KMS-11 (cell line): ENCODE results near the gene HPCAL1.
"Not testable (repeated sequence)": the region's sequence is repeated elsewhere in the genome, so short reads cannot be mapped to it uniquely, and the experiment has no call there.

Source experiments
- H2AFZ ChIP-seq: fragments of 200-600 bp; sonication (generic); 2 replicates; pipeline ENCODE4 v1.6.1; 2016; ENCODE audit warnings: antibody characterized with exemption, mixed run types, low read depth
- H3K27ac ChIP-seq: fragments of 200-600 bp; sonication (generic); 2 replicates; pipeline ENCODE4 v1.6.1; 2016; ENCODE audit warnings: mild to moderate bottlenecking, mixed run types
- H3K27me3 ChIP-seq: fragments of 200-600 bp; sonication (generic); 2 replicates; pipeline ENCODE4 v1.6.1; 2017; ENCODE audit warnings: mild to moderate bottlenecking, low read depth, mixed run types, moderate library complexity; ENCODE audit not compliant: insufficient read depth
- H3K36me3 ChIP-seq: fragments of 200-600 bp; sonication (generic); 2 replicates; pipeline ENCODE4 v1.6.1; 2017; ENCODE audit warnings: mild to moderate bottlenecking, mixed run types; ENCODE audit not compliant: insufficient read depth
- H3K4me1 ChIP-seq: fragments of 200-600 bp; sonication (generic); 2 replicates; pipeline ENCODE4 v1.6.1; 2016; ENCODE audit warnings: mild to moderate bottlenecking, low read depth, mixed run types; ENCODE audit not compliant: poor library complexity, severe bottlenecking
- H3K4me2 ChIP-seq: fragments of 200-600 bp; sonication (generic); 2 replicates; pipeline ENCODE4 v1.7.0; 2016; ENCODE audit warnings: mild to moderate bottlenecking, mixed run types
- H3K4me3 ChIP-seq: fragments of 200-600 bp; sonication (generic); IDR thresholded peaks from 2 replicates; pipeline ENCODE4 v1.6.1; 2017; ENCODE audit warnings: low read depth, low read length, mixed read lengths; ENCODE audit not compliant: insufficient read depth
- H3K79me2 ChIP-seq: fragments of 200-600 bp; sonication (generic); 2 replicates; pipeline ENCODE4 v1.6.1; 2016; ENCODE audit warnings: low read depth, mixed run types; ENCODE audit not compliant: insufficient read depth
- H3K9ac ChIP-seq: fragments of 200-600 bp; sonication (generic); 2 replicates; pipeline ENCODE4 v1.6.1; 2016; ENCODE audit warnings: mild to moderate bottlenecking, mixed run types
- H4K20me1 ChIP-seq: fragments of 200-600 bp; sonication (generic); 2 replicates; pipeline ENCODE4 v1.6.1; 2016; ENCODE audit warnings: mild to moderate bottlenecking, mixed run types; ENCODE audit not compliant: insufficient read depth
- TF ChIP-seq, protein P1 (sequence below): fragments of 200-600 bp; sonication (generic); conservative IDR thresholded peaks from 2 replicates; pipeline ENCODE4 v1.6.1; 2017; ENCODE audit warnings: low read depth, mild to moderate bottlenecking, antibody characterized with exemption, low read length, moderate library complexity, mixed read lengths

Gene HPCAL1

DNA sequence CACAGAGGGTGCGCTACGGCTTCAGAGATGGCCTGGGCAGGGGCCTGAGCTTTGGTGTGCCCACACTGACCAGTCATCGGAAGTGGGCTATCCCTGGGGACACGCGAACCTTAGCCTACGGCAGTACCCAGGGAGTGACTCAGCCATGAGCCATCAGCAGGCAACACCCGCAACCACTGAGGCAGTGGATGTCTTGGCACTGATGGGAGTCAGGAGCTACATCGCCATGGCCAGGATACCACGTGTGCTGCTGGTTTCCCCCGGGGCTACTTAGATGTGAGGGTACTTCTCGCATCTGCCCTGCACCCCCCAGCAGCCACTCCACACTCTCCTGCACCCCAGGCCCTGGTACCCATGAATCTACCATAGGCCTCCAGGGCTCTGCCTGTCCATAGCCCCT, 12.8 kb upstream of the HPCAL1 start:
- H3K36me3 ChIP-seq = no peaks in the 10 kb centered on the region
- no peaks in the 10 kb centered on the region for H4K20me1 ChIP-seq
- H3K4me2 ChIP-seq = no peak overlapping the region
- H3K4me1 ChIP-seq = no peaks in the 10 kb centered on the region
- TF ChIP-seq, protein P1, sequence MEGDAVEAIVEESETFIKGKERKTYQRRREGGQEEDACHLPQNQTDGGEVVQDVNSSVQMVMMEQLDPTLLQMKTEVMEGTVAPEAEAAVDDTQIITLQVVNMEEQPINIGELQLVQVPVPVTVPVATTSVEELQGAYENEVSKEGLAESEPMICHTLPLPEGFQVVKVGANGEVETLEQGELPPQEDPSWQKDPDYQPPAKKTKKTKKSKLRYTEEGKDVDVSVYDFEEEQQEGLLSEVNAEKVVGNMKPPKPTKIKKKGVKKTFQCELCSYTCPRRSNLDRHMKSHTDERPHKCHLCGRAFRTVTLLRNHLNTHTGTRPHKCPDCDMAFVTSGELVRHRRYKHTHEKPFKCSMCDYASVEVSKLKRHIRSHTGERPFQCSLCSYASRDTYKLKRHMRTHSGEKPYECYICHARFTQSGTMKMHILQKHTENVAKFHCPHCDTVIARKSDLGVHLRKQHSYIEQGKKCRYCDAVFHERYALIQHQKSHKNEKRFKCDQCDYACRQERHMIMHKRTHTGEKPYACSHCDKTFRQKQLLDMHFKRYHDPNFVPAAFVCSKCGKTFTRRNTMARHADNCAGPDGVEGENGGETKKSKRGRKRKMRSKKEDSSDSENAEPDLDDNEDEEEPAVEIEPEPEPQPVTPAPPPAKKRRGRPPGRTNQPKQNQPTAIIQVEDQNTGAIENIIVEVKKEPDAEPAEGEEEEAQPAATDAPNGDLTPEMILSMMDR = no peak
- no peaks in the 10 kb centered on the region for H3K79me2 ChIP-seq
- H2AFZ ChIP-seq = no peak overlapping the region
- no peaks in the 10 kb centered on the region for H3K27me3 ChIP-seq
- no peak overlapping the region for H3K9ac ChIP-seq
- no peak overlapping the region for H3K27ac ChIP-seq
- H3K4me3 ChIP-seq = no peak overlapping the region

DNA sequence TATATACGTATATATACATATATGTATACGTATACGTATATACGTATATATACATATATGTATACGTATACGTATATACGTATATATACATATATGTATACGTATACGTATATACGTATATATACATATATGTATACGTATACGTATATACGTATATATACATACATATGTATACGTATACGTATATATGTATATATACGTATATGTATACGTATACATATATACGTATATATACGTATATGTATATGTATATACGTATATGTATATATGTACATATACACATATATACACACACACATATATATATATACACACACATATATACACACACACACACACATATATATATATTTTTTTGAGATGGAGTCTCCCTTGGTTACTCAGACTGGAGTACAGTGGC, 11.3 kb upstream of the HPCAL1 start:
- not testable (repeated sequence) for H3K4me1 ChIP-seq, H3K4me3 ChIP-seq, H3K36me3 ChIP-seq, H3K27me3 ChIP-seq, H3K9ac ChIP-seq, H3K27ac ChIP-seq, H3K79me2 ChIP-seq, H4K20me1 ChIP-seq, H2AFZ ChIP-seq, H3K4me2 ChIP-seq

DNA sequence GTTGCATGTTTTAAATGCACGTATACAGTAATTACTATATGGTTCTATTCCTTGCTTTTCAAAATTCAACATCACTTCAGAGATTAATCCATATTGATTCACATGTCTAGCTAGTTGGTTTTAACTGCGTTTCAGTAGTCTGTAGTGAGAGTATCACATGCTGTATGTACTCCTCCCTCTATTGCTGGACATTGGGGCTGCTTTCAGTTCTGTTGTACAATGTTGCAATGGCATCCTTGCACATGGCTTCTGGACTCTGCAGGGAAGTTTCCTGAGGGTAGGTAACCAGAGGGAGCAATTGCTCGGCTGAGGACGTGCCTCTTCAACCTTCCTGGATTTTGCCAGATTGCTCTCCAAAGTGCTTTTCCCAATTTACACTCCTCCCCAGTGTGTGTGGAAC, 10.7 kb upstream of the HPCAL1 start:
- H3K4me3 ChIP-seq = no peak overlapping the region
- no peak overlapping the region for H2AFZ ChIP-seq
- no peaks in the 10 kb centered on the region for H3K79me2 ChIP-seq
- H3K36me3 ChIP-seq = no peaks in the 10 kb centered on the region
- H3K27me3 ChIP-seq = no peaks in the 10 kb centered on the region
- TF ChIP-seq, protein P1 = no peak
- H3K4me1 ChIP-seq = no peaks in the 10 kb centered on the region
- no peak overlapping the region for H3K27ac ChIP-seq
- no peak overlapping the region for H3K9ac ChIP-seq
- H4K20me1 ChIP-seq = no peaks in the 10 kb centered on the region
- no peak overlapping the region for H3K4me2 ChIP-seq

DNA sequence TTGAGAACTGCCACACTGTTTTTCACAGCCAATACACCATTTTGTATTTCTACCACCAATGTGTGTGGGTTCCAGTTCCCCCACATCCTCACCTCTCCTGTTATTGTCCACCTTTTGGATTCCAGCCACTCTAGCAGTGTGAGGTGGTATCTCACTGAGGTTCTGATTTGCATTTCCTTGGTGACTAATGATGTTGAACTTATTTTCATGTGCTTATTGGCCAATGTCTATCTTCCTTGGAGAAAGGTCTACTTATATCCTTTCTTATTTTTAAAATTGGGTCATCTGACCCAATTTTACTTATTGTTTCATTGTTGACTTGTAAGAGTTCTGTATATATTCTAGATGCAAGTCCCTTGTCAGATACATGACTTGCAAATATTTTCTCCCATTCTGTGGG, 9.1 kb upstream of the HPCAL1 start:
- no peak overlapping the region for H3K9ac ChIP-seq
- H3K79me2 ChIP-seq = no peaks in the 10 kb centered on the region
- H3K4me2 ChIP-seq = no peak overlapping the region
- no peak overlapping the region for H2AFZ ChIP-seq
- H4K20me1 ChIP-seq = no peaks in the 10 kb centered on the region
- TF ChIP-seq, protein P1 = no peak
- no peaks in the 10 kb centered on the region for H3K36me3 ChIP-seq
- H3K27ac ChIP-seq = no peak overlapping the region
- H3K4me3 ChIP-seq = no peak overlapping the region
- H3K4me1 ChIP-seq = no peaks in the 10 kb centered on the region
- no peaks in the 10 kb centered on the region for H3K27me3 ChIP-seq

DNA sequence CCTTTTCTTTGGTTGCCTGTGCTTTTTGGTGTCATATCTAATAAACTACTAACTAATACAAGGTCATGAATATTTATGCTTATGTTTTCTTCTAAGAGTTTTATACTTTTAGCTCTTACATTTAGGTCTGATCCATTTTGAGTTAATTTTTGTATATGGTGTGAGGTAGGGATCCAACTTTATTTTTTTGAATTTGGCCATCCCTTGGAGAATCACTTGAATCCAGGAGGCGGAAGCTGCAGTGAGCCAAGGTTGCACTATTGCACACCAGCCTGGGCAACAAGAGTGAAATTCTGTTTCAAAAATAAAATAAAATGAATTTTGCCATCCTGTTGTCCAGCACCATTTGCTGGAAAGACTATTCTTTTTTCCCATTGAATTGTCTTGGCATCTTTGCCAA, 8.6 kb upstream of the HPCAL1 start:
- Histone ChIP-seq H3K4me2 (no peak overlapping the region), H4K20me1 (no peaks in the 10 kb centered on the region), H3K4me3 (no peak overlapping the region)

DNA sequence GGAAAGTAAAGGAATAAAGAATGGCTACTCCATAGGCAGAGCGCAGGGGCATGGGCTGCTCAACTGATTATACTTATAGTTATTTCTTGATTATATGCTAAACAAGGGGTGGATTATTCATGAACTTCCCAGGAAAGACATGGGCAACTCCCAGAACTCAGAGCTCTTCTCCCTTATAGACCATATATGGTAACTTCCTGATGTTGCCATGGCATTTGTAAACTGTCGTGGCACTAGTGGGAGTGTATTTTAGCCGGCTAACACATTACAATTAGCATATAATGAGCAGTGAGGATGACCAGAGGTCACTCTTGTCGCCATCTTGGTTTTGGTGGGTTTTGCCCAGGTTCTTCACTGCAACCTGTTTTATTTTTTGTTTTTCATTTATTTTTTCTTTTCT, 7.1 kb upstream of the HPCAL1 start:
- H3K4me1 ChIP-seq, H4K20me1 ChIP-seq, H3K36me3 ChIP-seq, H3K4me2 ChIP-seq, H2AFZ ChIP-seq, H3K4me3 ChIP-seq, H3K9ac ChIP-seq, H3K27me3 ChIP-seq, H3K79me2 ChIP-seq, H3K27ac ChIP-seq: not testable (repeated sequence)

More for the DNA sequence above, 8.6 kb upstream of the HPCAL1 start:
- Histone ChIP-seq H3K9ac (no peak overlapping the region), H3K27ac (no peak overlapping the region), H3K27me3 (no peaks in the 10 kb centered on the region), H3K4me1 (no peaks in the 10 kb centered on the region), H3K36me3 (no peaks in the 10 kb centered on the region), H2AFZ (no peak overlapping the region), H3K79me2 (no peaks in the 10 kb centered on the region)
- TF ChIP-seq, protein P1 = no peak
